Measurements from ENCODE around the gene DENND4A. TPM values are rescaled to one million over a fixed set of nuclear protein-coding genes. Genes with fewer than 3 reads are reported as not detected.
A peak's percentile ranks its signal among the peaks of the same experiment; 100 is the strongest.
"Not testable (repeated sequence)": the region's sequence is repeated elsewhere in the genome, so short reads cannot be mapped to it uniquely, and the experiment has no call there.

Gene DENND4A
- total RNA-seq, 1 donor from 2014 or later = 33.0 TPM

DNA sequence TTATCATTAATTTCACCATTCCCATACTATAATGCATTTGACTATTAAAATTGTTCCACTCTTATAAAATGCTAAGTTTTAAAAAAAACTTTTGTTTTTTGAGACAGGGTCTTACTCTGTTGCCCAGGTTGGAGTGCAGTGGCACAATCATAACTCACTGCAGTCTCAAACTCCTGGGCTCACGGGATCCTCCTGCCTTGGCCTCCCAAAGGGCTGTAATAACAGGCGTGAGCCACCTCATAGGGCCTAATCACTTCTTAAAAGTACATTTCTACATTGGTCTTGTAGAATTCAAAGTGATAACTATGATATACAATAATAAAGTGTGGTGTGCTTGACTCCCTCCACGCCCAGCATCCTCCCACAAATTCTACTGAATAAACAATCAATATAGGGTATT is 3.0 kb downstream of the DENND4A start:
- no peak for DNase-seq (ENCODE audit: low read depth)

GRCh38 chr15:65787260-65787659 is 4.8 kb downstream of the DENND4A start:
- DNase-seq (ENCODE audit: low read depth) = no peak

DNA sequence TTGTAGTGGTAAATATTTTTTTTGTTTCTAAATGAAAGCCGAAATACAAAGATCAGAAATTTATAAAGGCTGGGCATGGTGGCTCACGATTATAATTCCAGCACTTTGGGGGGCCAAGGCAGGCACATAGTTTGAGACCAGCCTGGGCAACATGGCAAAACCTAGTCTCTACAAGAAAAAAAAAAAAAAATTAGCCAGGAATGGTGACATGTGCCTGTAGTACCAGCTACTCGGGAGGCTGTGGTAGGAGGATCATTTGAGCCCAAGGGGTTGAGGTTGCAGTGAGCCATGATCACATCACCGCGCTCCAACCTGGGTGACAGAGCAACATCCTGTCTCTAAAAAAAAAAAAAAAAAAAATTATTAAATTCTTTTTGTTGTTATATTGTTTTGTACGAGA is 6.9 kb downstream of the DENND4A start:
- no peak for DNase-seq (ENCODE audit: low read depth)

DNA sequence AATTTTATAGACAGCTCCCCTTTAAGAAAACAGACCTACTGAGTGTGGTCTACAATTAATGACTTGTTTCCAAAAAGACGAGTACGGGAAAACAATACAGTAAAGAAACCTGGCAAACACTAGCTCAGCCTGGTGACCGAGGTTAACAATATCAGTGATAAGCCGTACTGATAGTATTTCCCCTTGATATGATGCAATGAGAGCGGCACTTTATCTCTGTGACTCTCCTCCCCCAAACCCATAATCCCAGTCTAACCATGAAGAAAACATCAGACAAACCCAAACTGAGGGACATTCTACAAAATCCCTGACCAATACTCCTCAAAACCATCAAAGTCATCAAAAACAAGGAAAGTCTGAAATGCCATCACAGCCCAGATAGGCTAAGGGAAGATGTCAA is 8.2 kb downstream of the DENND4A start:
- DNase-seq (ENCODE audit: low read depth) = no peak

- DNase-seq (ENCODE audit: low read depth) = no peak
Observed at GRCh38 chr15:65782096-65782495, 10.0 kb downstream of the DENND4A start.

DNA sequence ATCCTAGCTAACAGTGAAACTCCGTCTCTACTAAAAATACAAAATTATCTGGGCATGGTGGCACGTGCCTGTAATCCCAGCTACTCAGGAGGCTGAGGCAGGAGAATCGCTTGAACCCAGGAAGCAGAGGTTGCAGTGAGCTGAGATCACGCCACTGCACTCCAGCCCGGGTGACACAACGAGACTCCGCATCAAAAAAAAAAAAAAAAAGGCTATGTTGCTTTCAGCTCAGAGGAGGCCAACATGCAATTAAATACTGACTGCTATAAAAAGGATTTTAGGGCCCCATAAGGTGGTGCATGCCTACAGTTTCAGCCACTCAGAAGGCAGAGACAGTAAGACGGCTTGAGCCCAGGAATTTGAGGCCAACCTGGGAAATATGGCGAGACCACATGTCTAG is 13.4 kb downstream of the DENND4A start:
- not testable (repeated sequence) for DNase-seq (ENCODE audit: low read depth)

DNA sequence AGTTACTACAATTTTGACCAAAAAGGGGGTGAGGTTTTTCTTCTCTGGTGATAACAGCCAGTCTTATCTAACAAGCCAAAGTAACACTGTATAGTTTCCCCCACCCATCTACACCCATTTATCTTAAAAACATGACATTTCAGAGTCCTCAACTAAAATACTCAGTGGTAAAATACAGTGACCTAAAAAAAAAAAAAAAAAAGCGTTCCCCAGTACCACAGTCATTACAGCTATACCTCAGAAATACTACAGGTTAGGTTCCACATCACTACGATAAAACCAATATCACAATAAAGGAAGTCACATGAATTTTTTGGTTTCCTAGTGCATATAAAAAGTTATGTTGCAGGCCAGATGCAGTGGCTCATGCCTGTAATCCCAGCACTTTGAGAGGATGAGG is 13.8 kb downstream of the DENND4A start:
- no peak for DNase-seq (ENCODE audit: low read depth)

- DNase-seq (ENCODE audit: low read depth) = no peak
Observed at GRCh38 chr15:65777843-65778242, 14.2 kb downstream of the DENND4A start.

DNA sequence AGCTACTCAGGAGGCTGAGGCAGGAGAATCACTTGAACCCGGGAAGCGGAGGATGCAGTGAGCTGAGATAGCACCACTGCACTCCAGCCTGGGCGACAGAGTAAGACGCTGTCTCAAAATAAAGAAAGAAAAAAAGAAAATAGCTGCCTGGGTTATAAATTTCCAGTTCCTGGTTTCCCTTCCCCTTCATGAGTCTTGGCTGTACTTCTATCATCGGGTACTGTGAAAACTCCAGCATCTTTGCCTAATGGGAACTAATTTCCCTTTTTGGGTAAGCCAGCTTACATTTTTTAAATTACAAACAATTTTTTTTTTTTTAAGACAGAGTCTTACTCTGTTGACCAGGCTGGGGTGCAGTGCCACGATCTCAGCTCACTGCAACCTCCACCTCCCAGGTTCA is 15.0 kb downstream of the DENND4A start:
- no peak for DNase-seq (ENCODE audit: low read depth)

GRCh38 chr15:65773386-65774111 is 18.5 kb downstream of the DENND4A start:
- DNase-seq (ENCODE audit: low read depth) = no peak

DNA sequence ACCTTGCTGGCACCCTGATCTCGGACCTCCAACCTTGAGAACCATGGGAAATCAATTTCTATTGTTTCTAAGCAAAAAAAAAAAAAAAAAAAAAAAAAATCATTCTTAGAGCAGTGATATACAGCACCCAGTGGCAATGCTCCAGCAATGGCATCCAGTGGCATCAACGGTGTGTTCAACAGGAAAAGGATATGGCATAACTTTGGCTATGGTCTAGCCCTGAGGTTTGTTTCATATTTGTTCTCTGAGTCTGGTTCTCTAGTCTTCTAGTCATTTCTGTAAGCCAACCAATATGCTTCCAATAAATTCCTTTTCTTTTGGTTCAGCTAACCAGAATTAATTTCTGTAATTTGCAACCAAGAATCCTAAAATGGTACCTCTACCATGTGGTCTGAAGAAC is 19.2 kb downstream of the DENND4A start:
- DNase-seq (ENCODE audit: low read depth) = no peak

DNA sequence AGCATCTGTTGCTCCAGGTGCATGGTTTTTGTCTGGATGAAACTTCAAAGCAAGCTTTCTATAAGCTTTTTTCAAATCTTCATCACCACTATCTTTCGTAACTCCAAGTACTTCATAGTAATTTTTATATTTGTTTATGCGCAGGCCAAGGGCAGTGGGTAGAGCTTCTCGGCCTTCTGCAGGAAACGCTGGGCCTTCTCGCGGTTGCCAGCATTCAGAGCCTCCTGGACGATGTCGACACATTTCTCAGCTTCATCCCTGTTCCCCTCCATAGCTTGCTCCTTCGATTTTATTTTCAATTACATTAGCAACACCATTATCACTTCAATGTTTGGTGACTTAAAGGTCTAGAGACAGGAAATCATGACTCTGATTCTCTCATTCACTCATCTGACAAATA is 20.2 kb downstream of the DENND4A start:
- no peak for DNase-seq (ENCODE audit: low read depth)

GRCh38 chr15:65769482-65769881 is 22.6 kb downstream of the DENND4A start:
- DNase-seq (ENCODE audit: low read depth) = no peak

- DNase-seq (ENCODE audit: low read depth) = no peak
Observed at GRCh38 chr15:65767895-65768294, 24.2 kb downstream of the DENND4A start.

GRCh38 chr15:65767264-65767595 is 24.9 kb downstream of the DENND4A start:
- no peak for DNase-seq (ENCODE audit: low read depth)

DNA sequence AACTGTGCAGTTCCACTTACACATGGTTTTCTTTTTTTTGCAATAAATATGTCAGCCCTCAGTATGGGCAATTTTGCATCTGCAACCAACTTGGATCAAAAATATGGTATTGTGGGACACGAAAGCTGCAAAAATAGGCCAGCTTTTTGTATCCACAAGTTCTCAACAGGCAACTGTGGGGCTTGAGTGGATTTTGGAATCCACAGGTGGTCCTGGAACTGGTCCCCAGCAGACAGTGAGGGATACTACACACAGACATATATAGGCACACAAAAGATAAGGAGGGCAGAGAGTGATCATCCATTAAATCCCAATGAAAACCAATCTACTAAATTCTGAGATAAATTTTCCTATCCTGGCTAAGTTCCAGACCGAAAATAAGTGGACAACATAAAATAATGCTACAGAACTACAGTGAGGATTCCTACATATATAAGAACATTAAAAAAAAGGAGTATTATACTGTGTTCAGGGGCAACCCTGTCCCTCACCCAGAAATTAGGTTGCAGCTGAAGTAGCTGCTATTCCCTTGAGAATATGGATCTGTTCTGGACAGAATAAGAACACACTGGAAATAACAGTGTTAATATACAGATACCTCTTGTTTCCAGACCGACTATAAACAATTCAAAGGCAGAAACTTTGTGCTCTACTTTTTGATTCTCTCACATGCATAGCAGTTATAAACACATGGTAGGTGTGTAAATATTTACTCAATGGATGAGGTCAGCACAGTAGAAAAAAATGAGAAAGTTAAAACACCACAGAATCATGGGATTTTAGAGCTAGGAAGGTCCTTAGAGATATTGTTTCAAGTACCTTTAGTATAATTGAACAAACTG is 25.4 kb downstream of the DENND4A start:
- DNase-seq (ENCODE audit: low read depth) = peak; percentile 36

GRCh38 chr15:65765106-65765505 is 27.0 kb downstream of the DENND4A start:
- no peak for DNase-seq (ENCODE audit: low read depth)

GRCh38 chr15:65762914-65763787 is 28.9 kb downstream of the DENND4A start:
- DNase-seq (ENCODE audit: low read depth) = no peak

GRCh38 chr15:65762399-65762798 is 29.7 kb downstream of the DENND4A start:
- no peak for DNase-seq (ENCODE audit: low read depth)

- DNase-seq (ENCODE audit: low read depth) = no peak
Observed at GRCh38 chr15:65761210-65761926, 30.7 kb downstream of the DENND4A start.

DNA sequence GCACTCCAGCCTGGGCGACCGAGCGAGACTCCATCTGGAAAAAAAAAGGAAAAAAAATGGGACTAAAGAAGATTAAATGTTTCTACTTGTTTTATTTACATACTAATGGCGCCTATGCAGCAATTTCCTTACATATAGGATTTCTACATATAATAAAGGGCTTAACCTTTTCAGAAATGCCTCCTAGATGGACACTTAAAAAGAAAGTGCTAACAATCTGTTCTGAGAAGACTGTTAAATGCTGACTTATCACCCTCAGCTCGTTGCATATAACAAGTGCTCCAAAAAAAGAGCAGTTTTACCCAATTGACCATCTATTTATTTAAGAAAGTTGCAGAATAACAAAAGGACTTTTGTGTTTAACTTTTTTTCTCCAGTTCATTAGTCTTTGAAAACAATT is 32.7 kb downstream of the DENND4A start:
- DNase-seq (ENCODE audit: low read depth) = no peak

DNA sequence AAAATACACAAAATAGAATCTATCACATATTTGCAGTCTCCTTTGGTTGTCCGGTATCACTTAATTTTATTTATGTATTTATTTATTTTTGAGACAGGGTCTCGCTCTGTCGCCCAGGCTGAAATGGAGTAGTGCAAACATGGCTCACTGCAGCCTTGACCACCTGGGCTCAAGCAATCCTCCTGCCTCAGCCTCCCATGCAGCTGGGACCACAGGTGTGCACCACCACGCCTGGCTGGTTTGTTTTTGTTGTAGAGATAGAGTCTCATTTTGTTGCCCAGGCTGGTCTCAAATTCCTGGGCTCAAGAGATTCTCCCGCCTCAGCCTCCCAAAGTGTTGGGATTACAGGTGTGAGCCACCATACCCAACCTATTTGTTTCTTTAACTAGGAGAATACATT is 33.9 kb downstream of the DENND4A start:
- DNase-seq (ENCODE audit: low read depth) = no peak
